Transverse colon (tissue), 4 donors: ENCODE measurements around the gene HPS3.

Experiments used
- POLR2A ChIP-seq: fragments of 450-650 bp; IDR thresholded peaks from one replicate; pipeline ENCODE4 v1.6.1; 2016; ENCODE audit warnings: antibody characterized with exemption, mild to moderate bottlenecking, moderate library complexity
- POLR2AphosphoS5 ChIP-seq, 3 donors: sonication (generic); formaldehyde crosslinking; IDR thresholded peaks; one replicate each; pipeline ENCODE4 v1.6.1; 2016; ENCODE audit warnings: antibody characterized with exemption in 3 of 3
- TF ChIP-seq, protein P1 (sequence below), 5 experiments: fragments of 200-600 bp in 3 of 5; fragments of 450-650 bp in 2 of 5; sonication (generic) in 3 of 5; IDR thresholded peaks; 1 replicate in 2 of 5; 2 replicates in 3 of 5; pipeline ENCODE4 v1.5.1; 2016 to 2017; ENCODE audit warnings: antibody characterized with exemption in 5 of 5, inconsistent platforms in 3 of 5, mild to moderate bottlenecking in 2 of 5, moderate library complexity in 1 of 5

DNA sequence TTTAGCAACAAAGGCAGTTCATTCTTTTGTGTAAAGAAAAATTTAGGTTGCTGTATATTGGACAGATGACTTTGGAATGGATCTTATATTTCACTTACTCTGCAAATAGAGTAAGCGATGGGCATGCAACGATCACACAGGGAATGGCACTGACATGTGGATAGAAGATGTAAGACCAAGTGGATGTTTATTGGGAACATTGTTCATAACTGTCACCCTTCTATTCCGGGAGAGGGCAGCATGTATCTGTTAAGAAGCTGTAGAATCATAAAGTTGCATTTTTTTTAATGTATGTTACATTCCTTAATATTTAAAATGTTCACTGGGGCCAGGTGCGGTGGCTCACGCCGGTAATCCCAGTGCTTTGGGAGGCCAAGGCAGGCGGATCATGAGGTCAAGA, 41.2 kb downstream of the HPS3 start:
- TF ChIP-seq, protein P1, sequence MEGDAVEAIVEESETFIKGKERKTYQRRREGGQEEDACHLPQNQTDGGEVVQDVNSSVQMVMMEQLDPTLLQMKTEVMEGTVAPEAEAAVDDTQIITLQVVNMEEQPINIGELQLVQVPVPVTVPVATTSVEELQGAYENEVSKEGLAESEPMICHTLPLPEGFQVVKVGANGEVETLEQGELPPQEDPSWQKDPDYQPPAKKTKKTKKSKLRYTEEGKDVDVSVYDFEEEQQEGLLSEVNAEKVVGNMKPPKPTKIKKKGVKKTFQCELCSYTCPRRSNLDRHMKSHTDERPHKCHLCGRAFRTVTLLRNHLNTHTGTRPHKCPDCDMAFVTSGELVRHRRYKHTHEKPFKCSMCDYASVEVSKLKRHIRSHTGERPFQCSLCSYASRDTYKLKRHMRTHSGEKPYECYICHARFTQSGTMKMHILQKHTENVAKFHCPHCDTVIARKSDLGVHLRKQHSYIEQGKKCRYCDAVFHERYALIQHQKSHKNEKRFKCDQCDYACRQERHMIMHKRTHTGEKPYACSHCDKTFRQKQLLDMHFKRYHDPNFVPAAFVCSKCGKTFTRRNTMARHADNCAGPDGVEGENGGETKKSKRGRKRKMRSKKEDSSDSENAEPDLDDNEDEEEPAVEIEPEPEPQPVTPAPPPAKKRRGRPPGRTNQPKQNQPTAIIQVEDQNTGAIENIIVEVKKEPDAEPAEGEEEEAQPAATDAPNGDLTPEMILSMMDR (IDR thresholded peaks at IDR 0.05): no peak
- TF ChIP-seq POLR2A: no peak
- TF ChIP-seq POLR2AphosphoS5 (IDR thresholded peaks at IDR 0.05): no peak
